Activated CD4-positive, alpha-beta T cell treated with anti-CD3 and anti-CD28 coated beads, Interleukin-2, amount 50 U/mL, for 24 hours (primary cell): Measurements from ENCODE around the gene WNK3.
A peak's percentile ranks its signal among the peaks of the same experiment; 100 is the strongest.

Source experiments
- DNase-seq, 2 donors: peaks; one replicate each; pipeline ENCODE4 v3.0.0-alpha.2; 2020; ENCODE audit warnings: low read depth in 1 of 2, low spot score in 1 of 2

Gene WNK3

DNA sequence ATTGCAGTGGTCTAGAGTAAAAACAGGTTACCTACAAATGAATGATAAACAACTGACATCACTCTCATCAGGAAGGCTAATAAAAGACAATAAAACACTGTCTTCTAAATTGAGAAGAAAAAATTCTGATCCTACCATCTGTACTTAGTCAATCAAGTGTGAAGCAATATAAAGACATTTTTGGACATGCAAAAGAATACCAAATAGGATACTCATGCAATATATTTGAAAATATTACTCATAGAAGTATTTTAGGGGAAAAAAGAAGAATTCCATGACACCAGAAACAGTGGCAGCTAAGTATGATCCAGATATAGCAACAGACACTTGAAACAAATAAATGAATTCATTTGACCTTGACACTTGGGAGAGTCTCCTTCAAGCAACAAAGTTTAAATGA, 111.0 kb downstream of the WNK3 start:
- no peak for DNase-seq

DNA sequence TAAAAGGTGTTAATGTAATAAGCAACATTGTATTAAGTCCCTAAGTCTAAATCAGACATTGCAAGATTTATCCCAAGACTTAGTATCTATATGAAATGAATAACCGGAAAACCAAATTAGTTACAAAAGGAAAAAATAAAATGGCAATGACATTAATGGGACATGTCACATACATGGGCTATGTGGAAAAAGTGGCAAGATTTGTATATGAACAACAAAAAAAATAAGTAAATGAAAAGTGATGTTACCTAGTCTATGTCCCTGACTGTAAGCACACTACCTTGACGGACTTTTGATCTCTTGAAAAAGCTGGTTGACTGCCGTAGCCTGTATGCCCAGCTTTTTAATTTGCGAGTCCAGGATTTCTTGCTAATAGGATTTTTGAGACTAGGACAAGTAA, 119.3 kb downstream of the WNK3 start:
- no peak for DNase-seq

DNA sequence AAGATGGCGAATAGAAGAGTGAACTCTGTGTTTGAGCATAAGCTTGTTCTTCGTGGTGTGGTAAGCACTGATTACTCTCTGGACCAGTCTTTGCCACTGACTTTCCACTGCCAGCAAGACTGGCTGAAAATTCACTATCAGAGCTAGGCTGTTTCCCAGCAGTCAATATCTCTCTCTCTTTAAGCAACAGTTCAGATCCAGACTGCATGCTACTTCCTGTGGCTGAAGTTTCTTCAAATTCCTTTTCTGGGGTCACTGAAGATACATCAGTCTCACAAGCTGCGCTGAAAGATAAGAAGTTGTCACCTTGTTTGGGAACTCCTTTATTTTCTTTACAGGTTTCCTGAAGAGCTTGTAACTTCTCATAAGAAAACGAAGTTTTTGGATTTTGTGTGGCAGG, 120.8 kb downstream of the WNK3 start:
- DNase-seq: no peak

DNA sequence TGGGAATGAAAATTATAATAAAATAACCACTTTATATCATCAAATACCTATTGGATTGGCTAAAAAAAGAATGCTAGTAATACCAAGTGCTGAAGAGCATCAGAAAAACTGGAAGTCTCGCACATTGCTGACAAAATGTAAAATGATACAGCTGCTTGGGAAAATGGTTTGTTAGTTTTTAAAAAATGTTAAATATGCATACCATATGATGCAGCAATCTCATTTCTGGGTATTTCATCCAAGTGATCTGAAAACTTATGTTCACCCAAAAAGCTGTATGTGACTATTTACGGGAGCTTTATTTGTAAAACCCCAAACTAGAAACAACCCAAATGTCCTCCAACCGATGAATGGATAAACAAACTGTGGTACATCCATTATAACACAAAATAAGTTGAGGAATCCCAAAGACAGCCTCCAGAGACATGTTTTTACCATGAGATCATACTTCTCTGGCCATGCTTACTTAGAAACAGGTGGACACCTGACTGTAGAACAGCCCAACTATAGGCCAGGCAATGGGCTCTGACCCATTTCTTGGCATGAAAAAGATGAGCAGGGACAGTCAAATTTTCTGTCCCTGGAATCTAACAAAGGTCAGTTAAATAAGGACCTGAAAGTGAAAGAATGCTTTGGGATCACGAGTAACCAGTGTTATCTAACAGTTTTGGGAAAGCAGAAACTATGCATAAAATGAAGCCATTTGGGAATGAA, 127.3 kb downstream of the WNK3 start:
- DNase-seq: no peak

DNA sequence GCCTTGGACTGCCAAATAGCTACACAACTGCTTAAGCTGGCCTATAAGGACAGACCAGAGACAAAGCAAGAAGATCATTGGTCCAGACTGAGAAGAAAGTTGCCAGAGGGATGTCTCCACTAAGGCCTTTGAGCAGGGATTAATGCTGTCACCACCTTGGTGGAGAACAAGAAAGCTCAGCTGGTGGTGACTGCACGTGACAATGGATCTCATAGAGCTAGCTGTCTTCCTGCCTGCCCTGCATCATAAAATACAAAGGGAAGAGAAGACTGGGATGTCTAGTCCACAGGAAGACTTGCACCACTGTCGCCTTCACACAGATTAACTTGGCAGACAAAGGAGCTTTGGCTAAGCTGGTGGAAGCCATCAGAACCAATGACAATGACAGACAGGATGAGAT, 134.3 kb downstream of the WNK3 start:
- DNase-seq: no peak

DNA sequence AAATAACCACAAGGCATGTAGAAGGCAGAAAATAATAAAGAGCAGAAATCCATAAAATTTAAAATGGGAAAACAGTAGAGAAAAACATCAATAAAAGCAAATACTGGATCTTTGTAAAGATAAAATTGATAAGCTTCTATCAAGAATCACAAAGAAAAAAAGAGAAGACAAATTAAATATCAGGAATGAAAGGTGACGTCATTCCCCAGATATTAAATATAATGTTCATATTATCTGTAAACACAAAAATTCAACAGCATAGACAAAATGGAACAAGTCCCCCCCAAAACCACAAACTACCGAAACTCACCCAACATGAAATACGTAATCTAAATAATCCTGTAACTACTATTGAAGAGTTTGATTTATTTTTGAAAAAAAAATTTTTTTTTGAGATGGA, 144.2 kb downstream of the WNK3 start:
- DNase-seq: no peak

DNA sequence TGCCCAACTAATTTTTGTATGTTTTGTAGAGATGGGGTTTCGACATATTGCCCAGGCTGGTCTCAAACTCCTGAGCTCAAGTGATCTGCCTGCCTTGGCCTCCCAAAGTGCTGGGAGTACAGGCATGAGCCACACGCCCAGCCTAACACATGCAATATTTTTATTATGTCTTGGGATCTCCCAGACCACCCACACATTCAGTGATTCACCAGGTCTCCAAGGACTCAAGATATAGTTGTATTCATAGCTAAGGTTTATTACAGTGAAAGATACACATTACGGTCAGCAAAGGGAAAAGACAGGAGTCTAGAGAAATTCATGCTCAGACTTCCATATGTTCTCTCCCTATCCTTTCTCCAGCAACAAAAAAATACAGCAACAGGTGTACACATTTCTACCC, 149.3 kb downstream of the WNK3 start:
- DNase-seq: no peak

DNA sequence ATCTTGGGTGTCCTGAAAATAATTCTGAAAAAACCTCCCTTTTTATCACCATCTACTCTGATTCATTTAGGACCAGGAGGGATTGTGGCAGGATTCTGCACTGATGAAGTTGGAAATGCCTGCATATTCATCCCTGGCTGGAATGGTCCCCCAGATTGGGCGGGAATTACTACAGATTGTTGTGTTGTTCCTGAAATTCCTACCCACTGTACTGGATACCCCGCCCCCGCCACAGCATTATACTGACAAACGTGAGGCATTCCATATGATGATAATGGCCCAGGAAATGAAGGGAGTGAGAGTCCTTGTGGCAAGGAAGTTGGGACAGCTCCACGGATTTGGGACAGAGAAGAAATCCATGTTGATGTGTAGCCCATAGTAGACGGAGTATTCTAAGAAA, 159.6 kb downstream of the WNK3 start:
- DNase-seq: no peak

DNA sequence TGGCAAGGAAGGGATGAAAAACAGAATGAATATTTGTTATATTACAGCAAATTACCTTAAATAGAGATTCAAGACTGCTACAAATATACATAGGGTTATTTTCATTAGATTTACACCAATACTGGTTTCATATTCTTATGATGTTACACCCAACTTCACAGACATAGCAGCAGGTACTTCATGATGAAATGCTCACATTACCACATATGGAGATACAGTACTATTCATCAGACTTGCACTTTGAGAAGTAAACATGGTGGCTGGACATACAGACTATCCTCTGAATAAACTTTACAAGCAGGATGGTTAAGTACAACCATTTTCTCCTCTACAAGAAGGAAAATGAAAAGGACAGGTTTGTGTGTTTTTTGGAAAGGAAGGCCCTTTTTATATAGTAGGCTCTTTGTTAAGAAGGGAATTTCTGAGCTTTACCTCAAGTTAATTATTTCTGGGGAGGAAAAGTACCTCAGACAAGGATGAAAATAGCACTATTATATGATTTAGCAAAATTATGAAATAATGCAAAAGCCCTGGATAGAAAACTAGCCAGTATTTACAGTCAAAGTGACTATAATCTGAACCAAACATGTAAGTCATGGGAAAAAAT, 162.8 kb downstream of the WNK3 start:
- DNase-seq: no peak

DNA sequence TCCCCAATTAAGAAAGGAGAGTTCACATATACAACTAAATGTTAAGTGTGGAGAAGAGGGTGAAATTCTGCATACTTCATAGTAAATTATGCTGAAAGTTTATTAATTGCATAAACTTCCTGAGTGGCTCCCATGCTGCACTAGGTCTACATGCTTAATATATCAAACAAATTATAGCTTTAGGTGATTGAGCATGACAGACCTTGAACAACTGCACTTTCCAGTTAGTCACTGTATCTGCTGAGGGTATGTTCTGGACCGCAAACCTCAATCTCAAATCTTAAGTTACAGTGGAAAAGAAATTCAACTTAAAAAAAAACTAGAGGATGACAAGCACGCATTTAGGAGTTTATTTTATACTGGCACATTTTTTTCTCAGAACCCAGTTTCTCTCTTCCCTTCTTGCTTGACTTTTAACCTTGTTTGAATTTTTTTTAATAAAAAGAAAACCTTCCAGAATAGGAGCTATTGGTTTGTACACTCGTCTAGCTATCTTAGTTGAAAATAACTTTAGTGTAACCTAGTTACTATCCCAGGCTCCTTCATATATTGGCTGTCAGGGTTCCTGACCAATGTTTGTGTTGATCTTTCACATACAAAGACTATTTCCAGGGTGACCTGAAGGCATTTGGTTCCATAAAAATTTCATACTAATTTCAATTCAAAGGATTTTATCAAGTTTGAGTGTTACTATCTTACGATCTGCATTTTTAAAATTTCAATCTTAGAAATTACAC, 164.6 kb downstream of the WNK3 start:
- DNase-seq: no peak

DNA sequence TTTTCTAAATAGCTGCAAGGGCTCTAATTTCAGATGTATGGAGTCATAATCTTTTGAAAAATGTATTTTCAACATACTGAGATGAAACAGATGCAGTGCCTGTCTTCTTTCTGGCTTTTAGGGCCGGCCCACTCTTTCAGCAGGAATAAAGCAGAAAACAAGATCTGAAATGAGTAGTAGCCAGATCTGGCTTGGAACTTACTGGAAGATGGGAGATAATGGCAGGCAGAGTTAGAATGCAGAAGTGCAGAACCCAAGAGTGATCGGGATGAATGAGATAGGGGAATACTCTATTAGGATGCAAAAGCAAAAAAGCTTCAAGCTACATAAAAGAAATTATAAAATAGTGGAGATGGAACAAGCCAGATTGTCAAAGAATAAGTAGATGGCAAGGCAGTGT, 173.4 kb downstream of the WNK3 start:
- no peak for DNase-seq

DNA sequence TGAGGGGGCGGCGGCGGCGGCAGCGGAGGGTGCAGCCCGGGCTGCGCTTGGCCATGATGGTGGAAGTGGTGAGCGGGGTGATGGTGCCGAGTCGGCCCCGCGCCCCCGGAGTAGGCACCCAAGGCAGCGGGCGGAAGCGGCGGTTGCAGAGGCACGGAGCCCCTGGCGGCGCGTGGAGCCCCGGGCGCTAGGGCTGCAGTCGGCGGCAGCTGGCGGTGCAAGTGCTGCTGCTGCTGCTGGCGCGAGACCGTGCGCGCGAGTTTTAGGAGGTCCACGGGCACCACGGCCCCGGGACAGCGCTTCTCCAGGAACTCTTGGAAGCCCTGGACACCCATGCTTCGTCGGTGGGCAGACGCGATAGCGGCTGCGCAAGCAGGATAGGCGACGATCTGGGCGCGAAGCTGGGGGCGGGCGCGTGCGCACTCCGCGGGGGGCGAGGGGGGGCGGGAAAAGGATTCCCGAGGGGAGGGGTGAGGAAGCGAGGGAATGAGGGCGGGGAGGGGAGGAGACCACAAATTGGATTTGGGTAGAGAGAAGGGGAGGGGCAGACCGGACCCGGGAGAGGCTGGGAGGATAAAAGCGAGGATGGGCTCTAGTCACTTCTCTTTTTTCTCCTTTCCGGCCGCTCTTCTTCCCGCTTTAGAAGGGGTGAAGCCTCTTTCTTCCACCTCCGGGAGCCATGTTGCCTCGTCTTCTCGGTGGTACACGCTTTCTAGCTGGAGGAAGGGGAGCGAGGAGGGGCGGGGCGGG, 174.8 kb downstream of the WNK3 start, which contains the start of gene FAM120C:
TSS of gene FAM120C (minus strand) at position 391 of the 750 bp plus-strand sequence. CDS start at position 335, 56 bp downstream.
- DNase-seq: peak; percentile 46 to 57

DNA sequence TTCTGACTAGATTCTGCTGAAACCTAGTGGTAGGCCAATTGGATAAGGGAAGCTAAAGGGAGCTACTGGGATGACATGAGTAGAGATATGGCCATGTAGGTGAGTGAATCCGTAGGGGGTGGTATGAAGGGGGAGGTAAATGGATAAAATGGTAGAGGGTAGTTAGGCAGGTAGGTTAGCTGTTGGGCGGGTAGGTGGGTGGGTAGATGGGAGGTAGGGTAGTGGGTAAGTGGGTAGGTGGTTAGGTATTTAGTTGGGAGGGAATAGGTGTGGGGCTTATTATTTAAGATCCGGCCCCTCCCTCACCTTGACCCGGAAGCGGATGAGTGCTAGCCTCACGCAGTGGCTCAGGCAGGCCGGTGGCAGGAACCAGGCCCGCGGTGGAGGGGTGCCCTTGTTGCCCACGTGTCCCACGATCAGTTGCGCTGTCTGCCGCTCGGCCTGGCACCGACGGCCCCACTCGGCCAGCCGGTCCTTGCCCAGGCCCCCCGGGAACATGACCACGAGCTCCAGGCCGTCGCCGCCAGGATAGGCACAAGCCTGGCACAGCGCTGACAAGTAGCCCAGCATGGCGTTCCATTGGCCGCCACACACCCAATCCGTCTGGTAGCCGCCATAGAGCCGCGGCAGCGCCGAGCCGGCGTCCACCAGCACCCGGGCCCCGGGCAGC, 175.5 kb downstream of the WNK3 start:
- peak; percentile 27 to 46 for DNase-seq

DNA sequence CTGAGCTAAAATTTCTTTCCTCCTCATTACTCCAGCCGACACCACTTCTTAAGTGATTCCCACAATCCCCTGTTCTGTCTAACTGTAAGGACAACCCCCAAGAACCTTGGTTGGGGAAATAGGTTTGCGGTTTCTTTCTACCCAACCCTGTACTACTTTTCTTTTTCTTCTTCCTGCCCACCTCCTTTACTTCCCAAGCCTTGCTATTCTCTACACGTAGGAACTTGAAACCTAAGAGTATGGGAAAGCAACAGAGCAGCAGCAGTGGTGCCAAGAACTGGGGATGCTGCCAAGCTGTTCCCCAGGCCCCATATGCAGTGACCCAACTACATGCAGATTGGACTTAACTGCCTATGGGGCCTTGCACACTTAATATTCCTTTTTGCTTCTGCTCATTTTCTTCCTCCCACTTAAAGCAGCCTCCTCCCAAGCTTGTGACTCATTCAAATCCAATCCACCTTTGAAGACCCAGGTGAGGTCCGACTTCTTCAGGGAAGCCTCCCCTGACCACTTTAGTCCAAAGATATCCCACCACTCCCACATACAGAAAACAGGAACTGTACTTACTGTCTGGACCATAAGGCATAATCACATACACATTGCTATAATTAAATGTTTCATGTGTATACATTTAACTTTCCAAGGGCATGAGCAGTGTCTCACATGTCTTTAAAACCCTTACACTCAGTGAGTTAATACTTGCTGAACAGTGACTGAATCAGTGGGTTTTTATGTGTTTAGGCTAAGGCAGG, 176.5 kb downstream of the WNK3 start:
- no peak for DNase-seq

DNA sequence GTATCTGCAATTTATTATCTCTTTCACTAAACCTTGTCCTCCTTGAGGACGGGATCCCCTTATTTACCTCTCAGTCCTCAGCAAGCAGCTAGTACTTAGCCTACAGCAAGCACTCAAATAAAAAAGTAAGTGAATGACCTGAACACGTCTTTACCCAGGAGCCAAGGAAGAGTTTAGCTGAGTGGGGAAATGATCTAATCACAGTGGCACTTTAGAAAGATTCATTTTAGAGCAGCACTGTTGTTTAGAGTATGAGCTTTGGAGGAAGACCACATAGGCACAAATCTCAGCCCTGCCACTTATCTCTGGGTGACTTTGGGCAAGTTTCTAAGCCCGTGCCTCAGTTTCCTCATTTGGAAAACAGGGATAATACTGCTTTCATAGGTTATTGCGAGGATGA, 177.4 kb downstream of the WNK3 start:
- DNase-seq: no peak

DNA sequence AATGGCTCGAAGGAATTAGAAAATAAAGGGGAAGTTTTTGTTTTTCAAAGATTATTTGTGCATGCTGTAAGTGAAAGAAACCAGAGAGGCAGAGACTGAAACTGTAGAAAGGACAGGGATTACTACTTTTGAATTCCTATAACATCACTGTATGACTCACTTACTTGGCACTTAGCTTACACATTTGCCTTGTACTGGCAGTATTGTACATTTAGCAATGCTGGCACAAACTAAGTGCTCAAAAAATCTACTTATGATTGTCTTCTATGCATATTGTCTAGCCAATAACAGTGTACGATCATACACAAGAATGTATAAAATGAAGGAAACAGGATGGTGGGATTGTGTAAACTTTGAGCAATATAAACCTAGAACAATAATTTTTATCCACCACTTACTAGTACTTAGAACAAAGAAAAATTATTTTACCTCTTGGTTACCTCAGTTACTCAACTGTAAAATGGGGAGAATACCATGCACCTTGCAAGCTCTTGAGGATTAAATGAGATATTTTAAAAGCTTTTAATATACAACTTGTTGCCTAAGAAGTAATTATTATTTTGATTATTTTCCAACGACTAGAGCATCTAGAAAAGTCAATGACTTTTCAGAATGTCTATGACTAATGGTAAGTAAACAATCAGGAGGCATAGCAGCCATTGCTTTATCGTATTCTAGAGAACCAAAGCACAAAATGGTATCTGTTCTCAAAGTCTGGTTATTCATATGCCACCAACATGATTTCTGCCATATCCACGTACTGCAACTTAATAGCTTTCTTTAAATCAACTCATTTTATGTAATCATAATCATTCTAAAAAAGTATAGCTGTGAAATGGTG, 179.5 kb downstream of the WNK3 start:
- DNase-seq: no peak

DNA sequence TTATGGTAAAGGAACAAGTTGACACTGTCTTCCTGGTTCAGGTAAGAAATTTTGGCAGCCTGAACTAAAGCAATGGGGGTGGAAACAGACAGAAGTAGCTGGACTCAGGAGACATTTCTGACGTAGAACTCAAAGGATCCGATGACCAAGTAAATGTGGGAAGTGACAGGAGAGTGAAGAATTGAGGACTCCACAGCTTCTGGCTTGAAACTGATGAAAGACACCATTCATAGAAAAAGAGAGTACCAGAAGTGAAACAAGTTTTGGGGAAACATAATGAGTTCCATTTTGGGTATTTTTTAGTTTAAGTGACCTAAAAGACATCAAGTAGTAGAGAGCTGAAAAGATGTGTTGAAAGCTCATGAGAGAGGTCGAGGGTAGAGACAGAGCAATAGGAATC, 180.5 kb downstream of the WNK3 start:
- DNase-seq: no peak

DNA sequence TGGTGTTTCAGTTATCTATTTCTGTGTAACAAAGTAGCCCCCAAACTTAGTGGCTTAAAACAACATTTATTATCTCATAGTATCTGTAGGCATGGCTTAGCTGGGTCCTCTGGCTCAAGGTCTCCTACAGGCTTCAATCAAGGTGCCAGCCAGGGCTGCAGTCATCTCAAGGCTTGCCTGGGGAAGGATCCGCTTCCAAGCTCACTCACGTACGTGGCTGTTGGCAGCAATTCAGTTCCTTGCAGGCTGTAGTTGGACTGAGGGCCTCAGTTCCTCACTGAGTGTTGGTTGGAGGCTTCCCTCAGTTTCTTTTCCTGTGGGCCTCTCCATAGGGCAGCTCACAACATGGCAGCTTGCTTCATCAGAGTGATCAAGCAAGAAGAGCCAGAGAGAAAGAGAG, 184.1 kb downstream of the WNK3 start:
- no peak for DNase-seq

DNA sequence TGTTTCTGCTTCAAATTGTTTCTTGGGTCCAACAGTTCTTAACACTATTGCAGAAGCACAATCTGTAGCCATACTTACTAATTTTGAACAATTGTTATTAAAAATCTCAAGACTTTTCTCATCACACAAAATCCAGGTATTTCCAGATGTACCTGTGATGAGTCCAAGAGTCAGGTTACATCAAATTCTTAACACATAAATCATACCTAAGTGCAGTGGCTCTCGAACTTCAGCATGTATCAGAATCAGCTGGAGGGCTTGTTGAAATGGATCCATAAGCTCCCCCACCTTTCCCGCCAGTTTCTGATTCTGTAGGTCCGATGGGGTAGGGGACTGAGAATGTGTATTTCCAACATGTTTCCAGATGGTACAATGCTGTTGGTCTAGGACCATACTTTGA, 185.4 kb downstream of the WNK3 start:
- no peak for DNase-seq
